GM12878 (cell line): ENCODE data around the gene PARP8. TPM values are rescaled to one million over a fixed set of nuclear protein-coding genes. Genes with fewer than 3 reads are reported as not detected.

Experiments used
- ATAC-seq: fragments of 200-7000 bp; cut with Tn5 transposase; 3 replicates; pipeline ENCODE4 v1.9.1; 2020; ENCODE audit warnings: mild to moderate bottlenecking, moderate library complexity
- BruUV-seq: library from RNA; stranded (reverse); fragments of 400-500 nt; replicated peaks from 2 replicates; lab custom pipeline; 2021; lab: Mats Ljungman, UMichigan
- CTCF ChIA-PET: fragments of 300-600 bp; sonication (Branson Sonifier 250); formaldehyde crosslinking; extraction: SDS; loops from one replicate; lab custom pipeline; 2021; ENCODE audit warnings: inconsistent platforms; lab: Yijun Ruan, JAX
- POLR2A ChIA-PET: fragments of 350-600 bp; formaldehyde crosslinking; extraction: SDS; loops from one replicate; lab custom pipeline; 2021; ENCODE audit warnings: inconsistent platforms; lab: Charles Lee
- RAD21 ChIA-PET: fragments of 300-600 bp; sonication (Branson Sonifier 250); formaldehyde crosslinking; loops from one replicate; lab custom pipeline; 2023; ENCODE audit warnings: antibody characterized with exemption; ENCODE audit not compliant: unreplicated experiment; lab: Charles Lee
- SMC1A ChIA-PET: fragments of 300-600 bp; sonication (Branson Sonifier 250); formaldehyde crosslinking; loops from one replicate; lab custom pipeline; 2023; ENCODE audit not compliant: unreplicated experiment, uncharacterized antibody; lab: Charles Lee
- DNase-seq: peaks from one replicate; pipeline ENCODE4 v3.0.0-alpha.2; 2011; ENCODE audit warnings: low read depth, low spot score
- FAIRE-seq: peaks from 3 replicates; lab custom pipeline; 2011; peaks lifted over from hg19 to GRCh38; lab: Jason Lieb, UNC
- H2AFZ ChIP-seq: 2 replicates; pipeline ENCODE4 v1.6.0; 2011; ENCODE audit warnings: low read depth, low read length, control low read depth; ENCODE audit not compliant: control insufficient read depth
- H3K27ac ChIP-seq: 2 replicates; pipeline ENCODE4 v1.5.1; 2011; ENCODE audit warnings: control low read depth; ENCODE audit not compliant: control insufficient read depth, insufficient read depth
- H3K27me3 ChIP-seq, 2 experiments: replicated peaks in 1 of 2; 2 replicates each; pipeline versions ENCODE4 v1.6.0 to v1.6.1; 2011; ENCODE audit warnings: low read length in 1 of 2; ENCODE audit not compliant: control insufficient read depth in 2 of 2, insufficient read depth in 2 of 2
- H3K36me3 ChIP-seq, 2 experiments: 2 replicates each; pipeline ENCODE4 v1.5.1; 2011; ENCODE audit warnings: low read length in 1 of 2; ENCODE audit not compliant: control insufficient read depth in 2 of 2, insufficient read depth in 2 of 2
- H3K4me1 ChIP-seq: 2 replicates; pipeline ENCODE4 v1.6.1; 2011; ENCODE audit warnings: mild to moderate bottlenecking, low read length, moderate library complexity, mixed read lengths; ENCODE audit not compliant: control insufficient read depth, insufficient read depth
- H3K4me2 ChIP-seq: 2 replicates; pipeline ENCODE4 v1.6.0; 2011; ENCODE audit warnings: control low read depth; ENCODE audit not compliant: control insufficient read depth, insufficient read depth
- H3K4me3 ChIP-seq: fragments of 200-600 bp; sonication (generic); 2 replicates; pipeline ENCODE4 v1.5.1; 2016
- H3K79me2 ChIP-seq: 2 replicates; pipeline ENCODE4 v1.6.0; 2011; ENCODE audit warnings: low read length; ENCODE audit not compliant: control insufficient read depth, insufficient read depth
- H3K9ac ChIP-seq: 2 replicates; pipeline ENCODE4 v1.8.0; 2011; ENCODE audit warnings: low read length, control low read depth, mixed read lengths; ENCODE audit not compliant: control insufficient read depth, insufficient read depth
- H3K9me3 ChIP-seq: replicated peaks from 3 replicates; pipeline ENCODE4 v1.5.1; 2011; ENCODE audit warnings: mild to moderate bottlenecking, low read length; ENCODE audit not compliant: control insufficient read depth, insufficient read depth
- H4K20me1 ChIP-seq: 2 replicates; pipeline ENCODE4 v1.6.0; 2011; ENCODE audit not compliant: control insufficient read depth, insufficient read depth
- BACH1 ChIP-seq: fragments of 450-650 bp; IDR thresholded peaks from 2 replicates; pipeline ENCODE4 v1.6.1; 2017; ENCODE audit warnings: mild to moderate bottlenecking, borderline replicate concordance
- CREB1 ChIP-seq: IDR thresholded peaks from 2 replicates; pipeline ENCODE4 v1.6.1; 2012; ENCODE audit warnings: low read depth, mild to moderate bottlenecking, inconsistent platforms
- KAT2A ChIP-seq: conservative IDR thresholded peaks from 2 replicates; pipeline ENCODE4 v1.6.1; 2011; ENCODE audit warnings: low read depth, low read length; ENCODE audit not compliant: control insufficient read depth
- SUZ12 ChIP-seq: fragments of 200-600 bp; sonication (generic); IDR thresholded peaks from one replicate; pipeline ENCODE4 v1.6.1; 2018; ENCODE audit warnings: antibody characterized with exemption, mild to moderate bottlenecking; ENCODE audit not compliant: unreplicated experiment
- TCF7 ChIP-seq: IDR thresholded peaks from 2 replicates; pipeline ENCODE4 v1.6.1; 2014; ENCODE audit warnings: antibody characterized with exemption, borderline replicate concordance
- ZNF217 ChIP-seq: fragments of 450-650 bp; IDR thresholded peaks from 2 replicates; pipeline ENCODE4 v1.6.1; 2017; ENCODE audit warnings: antibody characterized with exemption, mild to moderate bottlenecking
- WGBS: methylation state at CpG from one replicate; pipeline ENCODE4 v1.1.6; 2016; ENCODE audit warnings: low lambda C conversion rate; ENCODE audit not compliant: insufficient replicate concordance, insufficient coverage; ENCODE audit errors: missing lambda C conversion rate; 5-methylcytosine and 5-hydroxymethylcytosine counted together
- in situ Hi-C: fragments of 300-500 bp; cut with MboI; formaldehyde crosslinking; loops from 9 replicates; pipeline ENCODE4 v1.14.3; 2018; ENCODE audit warnings: mixed read lengths
- intact Hi-C: fragments of 100-400 bp; cut with micrococcal nuclease; formaldehyde crosslinking; loops from one replicate; pipeline ENCODE4 v1.14.2; 2022; ENCODE audit not compliant: unreplicated experiment
- polyA plus RNA-seq, 11 experiments: library from polyadenylated mRNA; depleted of rRNA in 4 of 11; unstranded in 6 of 11; stranded (reverse) in 5 of 11; fragments of >200 nt; fragmentation: Nextera tagmentation in 4 of 11; fragmentation: Illumina TruSeq in 1 of 11; extraction: Ambion mirVana in 4 of 11; extraction: Trizol in 1 of 11; gene quantifications; 1 replicate in 1 of 11; 2 replicates in 10 of 11; pipeline versions ENCODE4 v1.2.1 to v1.2.3, GENCODE V29; 2011 to 2016; ENCODE audit warnings: inconsistent platforms in 2 of 11, missing spikeins in 2 of 11, low read depth in 1 of 11
- total RNA-seq, 4 experiments: library from RNA; depleted of rRNA in 3 of 4; stranded (reverse); fragments of >200 nt in 3 of 4; fragmentation: Illumina TruSeq in 1 of 4; extraction: Trizol in 1 of 4; gene quantifications; 2 replicates each; pipeline versions ENCODE4 v1.2.1 to v1.2.3, GENCODE V29; 2013 to 2021
- TF ChIP-seq, protein P1 (sequence below): fragments of 450-650 bp; formaldehyde crosslinking; IDR thresholded peaks from 2 replicates; pipeline ENCODE4 v1.4.0; 2020; ENCODE audit warnings: mild to moderate bottlenecking, moderate library complexity

Gene PARP8
- total and polyA plus RNA-seq, 10 of the 15 experiments (the other 5 are each of a cell fraction or from before 2014, with no cell fraction given), result 9.1 to 65.2 (median 20.6) TPM

DNA sequence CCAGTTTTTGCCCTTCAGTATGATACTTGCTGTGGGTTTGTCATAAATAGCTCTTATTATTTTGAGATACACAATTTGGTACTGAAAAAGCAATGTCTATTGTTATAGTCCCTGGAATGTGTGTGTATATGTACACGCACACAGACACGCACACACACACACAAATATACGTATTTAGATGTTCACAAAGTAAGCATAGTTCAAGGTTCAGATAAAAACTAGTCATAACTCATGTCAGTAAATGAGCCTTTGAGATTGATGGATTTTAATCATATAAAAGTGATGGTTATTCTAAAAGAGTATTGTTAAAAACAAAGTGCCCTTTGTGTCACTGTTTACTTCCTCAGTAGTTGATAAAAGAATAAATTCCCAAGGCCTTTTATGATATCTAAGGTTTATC lies 147.3 kb downstream of the PARP8 start:
- 77% methylated on average over 3 of the region's 3 CpGs for WGBS
- POLR2A ChIA-PET, result no interaction called here
- intact Hi-C loops, result no loop called here
- no peak overlapping the region for H3K27ac ChIP-seq
- H3K9ac ChIP-seq, result no peak overlapping the region
- in situ Hi-C loops, result no loop called here
- no peaks in the 10 kb centered on the region for H3K79me2 ChIP-seq
- H3K4me1 ChIP-seq, result no peaks in the 10 kb centered on the region
- TF ChIP-seq KAT2A (no peak), ZNF217 (no peak), BACH1 (no peak)
- TF ChIP-seq, all 136 proteins: peak for 0
- no peak for DNase-seq
- no peak for ATAC-seq
- SMC1A ChIA-PET, result interaction anchor here (1.1 to 1.3 kb wide), 2 partner anchors 9 to 11 kb away, joined by 3 read pairs; no protein-coding TSS in a partner anchor
- H4K20me1 ChIP-seq, result no peaks in the 10 kb centered on the region
- no peak for FAIRE-seq
- H2AFZ ChIP-seq, result no peak overlapping the region
- CTCF ChIA-PET, result no interaction called here
- H3K4me3 ChIP-seq, result no peak overlapping the region
- no TSS peak for BruUV-seq
- no peak overlapping the region for H3K4me2 ChIP-seq
- no peaks in the 10 kb centered on the region for H3K27me3 ChIP-seq
- RAD21 ChIA-PET, result interaction anchor here (1.5 kb wide), 1 partner anchor 16 kb away, joined by 3 read pairs; no protein-coding TSS in a partner anchor
- no peaks in the 10 kb centered on the region for H3K36me3 ChIP-seq
- no peaks in the 10 kb centered on the region; the same call in 2 of the 3 replicates for H3K9me3 ChIP-seq

DNA sequence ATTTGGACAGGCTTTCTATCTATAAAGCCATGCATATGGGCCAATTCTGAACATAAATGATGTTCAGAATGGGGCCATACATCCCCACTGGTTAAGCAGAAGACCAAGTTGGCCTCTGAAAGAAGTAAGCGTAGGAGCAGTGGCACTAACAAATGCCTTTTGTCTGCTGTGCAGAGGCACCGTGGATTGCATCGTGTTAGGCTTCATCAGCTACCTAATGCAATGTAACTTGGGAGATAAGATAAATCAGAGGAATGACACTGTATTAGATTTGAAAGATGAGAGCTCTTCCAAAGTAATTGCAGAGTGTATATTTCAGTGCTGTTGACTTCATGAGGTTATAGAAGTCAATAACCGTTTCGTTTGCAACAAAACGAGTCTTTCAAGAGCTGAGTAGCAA lies 148.1 kb downstream of the PARP8 start:
- ATAC-seq (no peak), DNase-seq (no peak), FAIRE-seq (no peak)
- Histone ChIP-seq H3K4me3 (no peak overlapping the region), H3K9me3 (no peaks in the 10 kb centered on the region; the same call in 2 of the 3 replicates), H3K4me2 (no peak overlapping the region), H3K9ac (no peak overlapping the region), H3K36me3 (no peaks in the 10 kb centered on the region), H3K27ac (no peak overlapping the region), H3K79me2 (no peaks in the 10 kb centered on the region), H3K27me3 (no peaks in the 10 kb centered on the region), H3K4me1 (no peaks in the 10 kb centered on the region), H4K20me1 (no peaks in the 10 kb centered on the region), H2AFZ (no peak overlapping the region)
- 98% methylated on average over 6 of the region's 6 CpGs for WGBS
- ChIA-PET CTCF (no interaction called here), RAD21 (interaction anchor here (1.5 kb wide), 1 partner anchor 15 kb away, joined by 3 read pairs; no protein-coding TSS in a partner anchor), POLR2A (no interaction called here), SMC1A (interaction anchor here (0.6 to 2.5 kb wide), 4 partner anchors 10 to 420 kb away, joined by 3 to 5 read pairs (median 3); no protein-coding TSS in a partner anchor)
- intact Hi-C loops (no loop called here), in situ Hi-C loops (no loop called here)
- no peak for TF ChIP-seq SUZ12
- TF ChIP-seq, protein P1, sequence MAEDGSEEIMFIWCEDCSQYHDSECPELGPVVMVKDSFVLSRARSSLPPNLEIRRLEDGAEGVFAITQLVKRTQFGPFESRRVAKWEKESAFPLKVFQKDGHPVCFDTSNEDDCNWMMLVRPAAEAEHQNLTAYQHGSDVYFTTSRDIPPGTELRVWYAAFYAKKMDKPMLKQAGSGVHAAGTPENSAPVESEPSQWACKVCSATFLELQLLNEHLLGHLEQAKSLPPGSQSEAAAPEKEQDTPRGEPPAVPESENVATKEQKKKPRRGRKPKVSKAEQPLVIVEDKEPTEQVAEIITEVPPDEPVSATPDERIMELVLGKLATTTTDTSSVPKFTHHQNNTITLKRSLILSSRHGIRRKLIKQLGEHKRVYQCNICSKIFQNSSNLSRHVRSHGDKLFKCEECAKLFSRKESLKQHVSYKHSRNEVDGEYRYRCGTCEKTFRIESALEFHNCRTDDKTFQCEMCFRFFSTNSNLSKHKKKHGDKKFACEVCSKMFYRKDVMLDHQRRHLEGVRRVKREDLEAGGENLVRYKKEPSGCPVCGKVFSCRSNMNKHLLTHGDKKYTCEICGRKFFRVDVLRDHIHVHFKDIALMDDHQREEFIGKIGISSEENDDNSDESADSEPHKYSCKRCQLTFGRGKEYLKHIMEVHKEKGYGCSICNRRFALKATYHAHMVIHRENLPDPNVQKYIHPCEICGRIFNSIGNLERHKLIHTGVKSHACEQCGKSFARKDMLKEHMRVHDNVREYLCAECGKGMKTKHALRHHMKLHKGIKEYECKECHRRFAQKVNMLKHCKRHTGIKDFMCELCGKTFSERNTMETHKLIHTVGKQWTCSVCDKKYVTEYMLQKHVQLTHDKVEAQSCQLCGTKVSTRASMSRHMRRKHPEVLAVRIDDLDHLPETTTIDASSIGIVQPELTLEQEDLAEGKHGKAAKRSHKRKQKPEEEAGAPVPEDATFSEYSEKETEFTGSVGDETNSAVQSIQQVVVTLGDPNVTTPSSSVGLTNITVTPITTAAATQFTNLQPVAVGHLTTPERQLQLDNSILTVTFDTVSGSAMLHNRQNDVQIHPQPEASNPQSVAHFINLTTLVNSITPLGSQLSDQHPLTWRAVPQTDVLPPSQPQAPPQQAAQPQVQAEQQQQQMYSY, result no peak
- no peak for TF ChIP-seq TCF7
- no peak for TF ChIP-seq CREB1
- no TSS peak for BruUV-seq
